A549 treated with AZD2906 at 1 μM for 4 hours (cell line): Measurements from ENCODE around the gene FAM222B. TPM values are rescaled to one million over a fixed set of nuclear protein-coding genes. Genes with fewer than 3 reads are reported as not detected.

Experiments used
- total RNA-seq: library from RNA; stranded (reverse); fragments of 200-300 nt; extraction: Qiagen RNA extraction; gene quantifications from 5 replicates; pipeline ENCODE4 v1.2.3, GENCODE V29; 2022

Gene FAM222B
- total RNA-seq = 37.5 to 44.3 TPM (median 41.1 TPM) in 5 replicates

GRCh38 chr17:28842282-28843012, at the start of gene FAM222B:
Gene FAM222B (minus strand): TSS chr17:28842790. CDS start chr17:28766667, 76,123 bp downstream.

GRCh38 chr17:28854457-28855335, 12.1 kb upstream of the FAM222B start, which contains the start of gene ERAL1:
Gene ERAL1 (plus strand): TSS chr17:28855016. CDS start chr17:28855035, 19 bp downstream.

GRCh38 chr17:28743243-28744103, 99.1 kb downstream of the FAM222B start, which contains the start of gene TRAF4:
Gene TRAF4 (plus strand): TSS chr17:28744011. CDS start chr17:28744113, 102 bp downstream.

GRCh38 chr17:28728364-28729200, 114.0 kb downstream of the FAM222B start, which contains the start of gene NEK8:
Gene NEK8 (plus strand): TSS chr17:28728788. CDS start chr17:28728814, 26 bp downstream.

GRCh38 chr17:28726226-28726626, 116.4 kb downstream of the FAM222B start, which contains the start of gene TLCD1:
Gene TLCD1 (minus strand): TSS chr17:28726233. CDS start chr17:28726097, 136 bp downstream.

GRCh38 chr17:28717578-28718332, 124.8 kb downstream of the FAM222B start, which contains the start of gene RAB34:
Gene RAB34 (minus strand): TSS chr17:28717868. CDS start chr17:28717266, 602 bp downstream.

GRCh38 chr17:28711723-28712031, 130.9 kb downstream of the FAM222B start, which contains the start of gene PROCA1:
Gene PROCA1 (minus strand): TSS chr17:28711888. CDS start chr17:28711660, 228 bp downstream.

Other genes with a start within 250 kb of the FAM222B start
- gene SPAG5, start 243.8 kb downstream of the FAM222B start, total RNA-seq = 62.3 to 70.8 TPM (median 69.3 TPM) in 5 replicates
- gene RSKR, start 228.6 kb downstream of the FAM222B start, total RNA-seq = 2.7 to 3.6 TPM (median 2.9 TPM) in 5 replicates
- 47.0 to 74.8 TPM (median 53.1 TPM) in 5 replicates for gene BLTP2, start 197.6 kb downstream of the FAM222B start, total RNA-seq
- gene SDF2, start 180.9 kb downstream of the FAM222B start, total RNA-seq = 78.3 to 83.2 TPM (median 82.4 TPM) in 5 replicates
- gene SUPT6H, start 180.6 kb downstream of the FAM222B start, total RNA-seq = 63.8 to 70.4 TPM (median 69.6 TPM) in 5 replicates
- 1.00 to 1.4 TPM (median 1.3 TPM) in 5 replicates for gene PROCA1, start 130.9 kb downstream of the FAM222B start, total RNA-seq
- gene RAB34, start 124.9 kb downstream of the FAM222B start, total RNA-seq = 208 to 235 TPM (median 232 TPM) in 5 replicates
- gene RPL23A, start 122.8 kb downstream of the FAM222B start, total RNA-seq = 1,734 to 2,333 TPM (median 2,200 TPM) in 5 replicates
- 28.7 to 45.6 TPM (median 42.9 TPM) in 5 replicates for gene TLCD1, start 116.6 kb downstream of the FAM222B start, total RNA-seq
- 3.4 to 4.6 TPM (median 4.0 TPM) in 5 replicates for gene NEK8, start 114.0 kb downstream of the FAM222B start, total RNA-seq
- gene TRAF4, start 98.8 kb downstream of the FAM222B start, total RNA-seq = 59.0 to 80.7 TPM (median 75.0 TPM) in 5 replicates
- gene ERAL1, start 12.2 kb upstream of the FAM222B start, total RNA-seq = 77.4 to 89.4 TPM (median 84.1 TPM) in 5 replicates
- gene FLOT2, start 54.9 kb upstream of the FAM222B start, total RNA-seq = 81.4 to 89.2 TPM (median 88.3 TPM) in 5 replicates
- 6.3 to 7.9 TPM (median 7.2 TPM) in 5 replicates for gene DHRS13, start 60.3 kb upstream of the FAM222B start, total RNA-seq
- gene PHF12, start 108.7 kb upstream of the FAM222B start, total RNA-seq = 31.1 to 34.2 TPM (median 33.1 TPM) in 5 replicates
- gene SEZ6, start 163.2 kb upstream of the FAM222B start, total RNA-seq = 0.03 to 0.08 TPM (median 0.03 TPM) in 3 of 5 replicates, not detected in the others
- gene PIPOX, start 200.4 kb upstream of the FAM222B start, total RNA-seq = 0.07 to 0.33 TPM (median 0.11 TPM) in 4 of 5 replicates, not detected in the other